Gastrocnemius medialis (tissue), 4 donors: ENCODE measurements around the gene GYPC. TPM values are rescaled to one million over a fixed set of nuclear protein-coding genes. Genes with fewer than 3 reads are reported as not detected.
A peak's percentile ranks its signal among the peaks of the same experiment; 100 is the strongest.

Experiments
- ATAC-seq, 2 donors: fragments of 150-250 bp; one replicate each; pipeline ENCODE4 v1.9.1; 2016
- DNase-seq, 2 donors: peaks; one replicate each; pipeline ENCODE4 v3.0.0-alpha.2; 2019
- H3K27ac ChIP-seq, 4 donors: fragments of 200-600 bp; sonication (generic); 1 replicate in 1 of 4; 2 replicates in 3 of 4; pipeline ENCODE4 v1.5.1; 2016 to 2018; ENCODE audit warnings: mild to moderate bottlenecking in 2 of 4, moderate library complexity in 1 of 4
- H3K27me3 ChIP-seq, 3 donors: fragments of 200-600 bp; sonication (generic) in 2 of 3; 1 replicate in 1 of 3; 2 replicates in 2 of 3; pipeline versions ENCODE4 v1.5.1 to v1.6.0; 2016 to 2019; ENCODE audit warnings: mild to moderate bottlenecking in 1 of 3, moderate library complexity in 1 of 3
- H3K36me3 ChIP-seq, 2 donors: fragments of 200-600 bp; sonication (generic) in 1 of 2; one replicate each; pipeline ENCODE4 v1.5.1; 2017 to 2018
- H3K4me1 ChIP-seq, 2 donors: fragments of 200-600 bp; sonication (generic) in 1 of 2; one replicate each; pipeline ENCODE4 v1.5.1; 2016 to 2017; ENCODE audit warnings: mild to moderate bottlenecking in 2 of 2
- H3K4me3 ChIP-seq, 4 donors: fragments of 200-600 bp; sonication (generic) in 3 of 4; 1 replicate in 1 of 4; 2 replicates in 3 of 4; pipeline ENCODE4 v1.5.1; 2016 to 2019; ENCODE audit warnings: mild to moderate bottlenecking in 2 of 4
- H3K9me3 ChIP-seq, 3 donors: fragments of 200-600 bp; sonication (generic) in 2 of 3; 1 replicate in 1 of 3; 2 replicates in 2 of 3; pipeline ENCODE4 v1.5.1; 2016 to 2019
- POLR2A ChIP-seq, 2 donors: fragments of 450-650 bp; IDR thresholded peaks; one replicate each; pipeline ENCODE4 v1.6.1; 2017; ENCODE audit warnings: antibody characterized with exemption in 2 of 2, mild to moderate bottlenecking in 2 of 2, moderate library complexity in 2 of 2
- in situ Hi-C, 4 donors: fragments of 200-750 bp; cut with MboI; loops; one replicate each; pipeline versions ENCODE4 v1.15.0 to v1.8.0; 2017; ENCODE audit warnings: low sequenced_read_pairs in 4 of 4
- intact Hi-C: fragments of 100-400 bp; cut with DNase I; formaldehyde crosslinking; loops from one replicate; pipeline ENCODE4 v1.15.1; 2023; ENCODE audit warnings: low total_unique reads
- total RNA-seq, 4 donors: library from RNA; depleted of rRNA; stranded (reverse); fragments of >200 nt; gene quantifications; one replicate each; pipeline versions ENCODE4 v1.1.0 to v1.2.3, GENCODE V29; 2016
- TF ChIP-seq, protein P1 (sequence below), 5 experiments: fragments of 450-650 bp in 3 of 5; fragments of 200-600 bp in 2 of 5; sonication (generic) in 2 of 5; IDR thresholded peaks in 4 of 5; conservative IDR thresholded peaks in 1 of 5; 1 replicate in 4 of 5; 2 replicates in 1 of 5; pipeline ENCODE4 v1.5.1; 2016 to 2019; ENCODE audit warnings: antibody characterized with exemption in 5 of 5, mild to moderate bottlenecking in 3 of 5, moderate library complexity in 3 of 5

Gene GYPC
- total RNA-seq, 4 donors from 2014 or later: 66.3 to 82.0 (median 71.9) TPM

DNA sequence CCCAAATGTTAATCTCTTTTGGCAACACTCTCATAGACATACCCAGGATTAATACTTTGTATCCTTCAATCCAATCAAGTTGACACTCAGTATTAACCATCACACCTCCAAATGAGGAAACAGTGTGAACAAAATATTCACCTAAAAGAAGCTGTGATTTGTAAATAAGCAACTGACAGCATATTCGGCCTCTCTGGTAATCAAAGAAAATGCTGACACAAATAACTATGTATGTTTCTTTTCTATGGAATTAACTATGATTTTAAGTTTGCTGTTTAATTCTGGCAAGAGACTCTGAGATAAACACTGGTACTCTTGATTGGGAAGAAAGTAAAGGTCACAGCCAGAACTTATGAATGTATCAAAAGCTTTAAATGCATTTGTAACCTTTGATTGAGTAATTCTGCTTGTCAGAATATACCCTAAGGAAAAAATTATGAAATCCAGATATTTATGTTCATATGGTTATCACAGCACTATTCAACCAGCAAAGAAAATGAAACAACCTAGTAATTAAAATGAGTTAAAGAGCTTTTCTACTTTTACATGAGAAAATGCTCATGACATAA, 3.6 kb upstream of the GYPC start:
- Histone ChIP-seq H3K9me3 (no peaks in the 10 kb centered on the region), H3K36me3 (no peaks in the 10 kb centered on the region), H3K4me3 (no peak overlapping the region), H3K27me3 (no peaks in the 10 kb centered on the region), H3K27ac (no peak overlapping the region), H3K4me1 (peaks cover 12 to 17% of the 10 kb centered on the region in 2 donors)
- intact Hi-C loops: loop anchor here (10.0 kb wide), 1 partner anchor 762 kb away; the partner anchor contains the start of gene PROC
- no peak for TF ChIP-seq POLR2A (IDR thresholded peaks at IDR 0.05)
- TF ChIP-seq, protein P1, sequence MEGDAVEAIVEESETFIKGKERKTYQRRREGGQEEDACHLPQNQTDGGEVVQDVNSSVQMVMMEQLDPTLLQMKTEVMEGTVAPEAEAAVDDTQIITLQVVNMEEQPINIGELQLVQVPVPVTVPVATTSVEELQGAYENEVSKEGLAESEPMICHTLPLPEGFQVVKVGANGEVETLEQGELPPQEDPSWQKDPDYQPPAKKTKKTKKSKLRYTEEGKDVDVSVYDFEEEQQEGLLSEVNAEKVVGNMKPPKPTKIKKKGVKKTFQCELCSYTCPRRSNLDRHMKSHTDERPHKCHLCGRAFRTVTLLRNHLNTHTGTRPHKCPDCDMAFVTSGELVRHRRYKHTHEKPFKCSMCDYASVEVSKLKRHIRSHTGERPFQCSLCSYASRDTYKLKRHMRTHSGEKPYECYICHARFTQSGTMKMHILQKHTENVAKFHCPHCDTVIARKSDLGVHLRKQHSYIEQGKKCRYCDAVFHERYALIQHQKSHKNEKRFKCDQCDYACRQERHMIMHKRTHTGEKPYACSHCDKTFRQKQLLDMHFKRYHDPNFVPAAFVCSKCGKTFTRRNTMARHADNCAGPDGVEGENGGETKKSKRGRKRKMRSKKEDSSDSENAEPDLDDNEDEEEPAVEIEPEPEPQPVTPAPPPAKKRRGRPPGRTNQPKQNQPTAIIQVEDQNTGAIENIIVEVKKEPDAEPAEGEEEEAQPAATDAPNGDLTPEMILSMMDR (IDR thresholded peaks at IDR 0.05 in 4 of 5, conservative IDR thresholded peaks at IDR 0.05 in 1 of 5): no peak
- no peak for DNase-seq
- no peak for ATAC-seq
- in situ Hi-C loops: no loop called here

DNA sequence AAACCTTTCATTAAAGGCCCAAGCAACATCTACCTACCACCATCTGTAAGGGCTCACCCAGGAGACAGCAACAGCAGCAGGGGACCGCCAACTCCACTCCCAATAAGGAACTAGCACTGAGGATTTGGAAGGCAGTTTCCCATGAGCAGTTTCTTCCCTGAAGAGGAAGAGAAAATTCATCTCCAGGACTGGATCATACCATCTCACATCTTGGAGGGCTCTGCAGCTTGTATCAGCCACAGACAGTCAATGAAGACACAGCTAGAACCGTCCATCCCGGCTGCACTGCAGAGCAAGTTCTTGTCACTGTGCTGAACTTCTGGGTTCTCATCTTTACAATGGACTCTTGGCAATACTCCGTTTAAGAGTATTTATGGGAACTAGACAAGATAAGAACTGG, 2.8 kb upstream of the GYPC start:
- H3K27me3 ChIP-seq: no peaks in the 10 kb centered on the region

DNA sequence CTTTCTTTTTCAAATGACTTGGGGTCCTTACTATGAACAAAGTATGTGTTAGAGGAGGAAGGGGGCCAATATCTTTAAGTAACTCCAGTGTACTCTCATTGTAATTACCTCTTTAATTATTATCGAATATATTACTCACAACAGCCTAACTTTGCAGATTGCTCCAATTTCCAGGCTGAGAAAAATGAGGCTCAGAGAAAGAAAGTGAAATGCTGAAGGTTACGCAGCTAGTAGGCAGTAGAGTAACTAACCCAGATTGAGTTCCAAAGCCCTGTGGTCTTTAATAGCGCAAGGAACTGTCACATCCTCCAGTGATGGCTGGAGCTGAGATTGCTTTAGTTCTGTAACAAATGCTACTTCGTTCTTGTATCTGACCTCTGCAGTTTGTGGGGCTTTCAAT, 2.2 kb upstream of the GYPC start:
- intact Hi-C loops: loop anchor here (10.0 kb wide), 1 partner anchor 761 kb away; the partner anchor contains the start of gene PROC

More for the DNA sequence above, 2.8 kb upstream of the GYPC start:
- in situ Hi-C loops: no loop called here
- intact Hi-C loops: loop anchor here (10.0 kb wide), 1 partner anchor 762 kb away; the partner anchor contains the start of gene PROC
- ATAC-seq (no peak), DNase-seq (no peak)
- Histone ChIP-seq H3K27ac (no peak overlapping the region), H3K36me3 (no peaks in the 10 kb centered on the region), H3K9me3 (no peaks in the 10 kb centered on the region), H3K4me3 (no peak overlapping the region), H3K4me1 (peaks cover 16 to 24% of the 10 kb centered on the region in 2 donors)
- TF ChIP-seq, protein P1 (IDR thresholded peaks at IDR 0.05 in 4 of 5, conservative IDR thresholded peaks at IDR 0.05 in 1 of 5): no peak

DNA sequence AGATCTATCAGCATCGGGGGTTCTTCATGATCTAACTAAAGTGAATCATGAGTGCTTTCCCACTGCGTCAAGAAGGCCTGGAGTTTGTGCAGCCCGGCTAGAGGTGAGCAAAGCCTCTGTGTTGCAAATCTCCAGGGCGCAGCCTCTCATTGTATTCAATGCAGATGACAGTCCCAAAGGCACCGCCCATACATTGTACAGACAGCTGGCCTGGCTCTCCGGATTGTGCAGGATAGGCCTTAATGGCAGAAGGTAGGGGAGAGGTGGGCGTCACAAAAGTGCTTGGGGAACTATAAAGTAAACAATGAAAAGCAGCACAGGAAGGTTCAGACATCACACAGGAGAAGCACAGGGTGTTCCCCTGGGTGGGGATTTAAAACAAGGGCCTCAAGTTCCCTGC, 907 bp upstream of the GYPC start:
- Histone ChIP-seq H3K4me3 (peak overlapping the region in 3 of 4 donors; percentile 65 to 91 (median 70)), H3K27me3 (no peaks in the 10 kb centered on the region), H3K4me1 (peaks cover 36 to 43% of the 10 kb centered on the region in 2 donors), H3K27ac (peak overlapping the region; percentile 97 to 99 (median 99)), H3K36me3 (no peaks in the 10 kb centered on the region), H3K9me3 (no peaks in the 10 kb centered on the region)
- intact Hi-C loops: loop anchor here (10.0 kb wide), 1 partner anchor 760 kb away; the partner anchor contains the start of gene PROC
- TF ChIP-seq, protein P1 (IDR thresholded peaks at IDR 0.05 in 4 of 5, conservative IDR thresholded peaks at IDR 0.05 in 1 of 5): no peak
- no peak for TF ChIP-seq POLR2A (IDR thresholded peaks at IDR 0.05)
- in situ Hi-C loops: no loop called here
- ATAC-seq (no peak), DNase-seq (no peak)

More for the DNA sequence above, 2.2 kb upstream of the GYPC start:
- in situ Hi-C loops: no loop called here
- ATAC-seq (no peak), DNase-seq (no peak)
- H3K27me3 ChIP-seq: no peaks in the 10 kb centered on the region
- H3K27ac ChIP-seq: peak overlapping the region in 2 of 4 donors; percentile 97 to 99
- no peak for TF ChIP-seq POLR2A (IDR thresholded peaks at IDR 0.05)
- TF ChIP-seq, protein P1 (IDR thresholded peaks at IDR 0.05 in 4 of 5, conservative IDR thresholded peaks at IDR 0.05 in 1 of 5): no peak
- H3K36me3 ChIP-seq: no peaks in the 10 kb centered on the region
- peaks cover 23 to 31% of the 10 kb centered on the region in 2 donors for H3K4me1 ChIP-seq
- H3K9me3 ChIP-seq: no peaks in the 10 kb centered on the region
- no peak overlapping the region for H3K4me3 ChIP-seq
